ENCODE data around the gene PTCD2.

The PTCD2 gene, protein sequence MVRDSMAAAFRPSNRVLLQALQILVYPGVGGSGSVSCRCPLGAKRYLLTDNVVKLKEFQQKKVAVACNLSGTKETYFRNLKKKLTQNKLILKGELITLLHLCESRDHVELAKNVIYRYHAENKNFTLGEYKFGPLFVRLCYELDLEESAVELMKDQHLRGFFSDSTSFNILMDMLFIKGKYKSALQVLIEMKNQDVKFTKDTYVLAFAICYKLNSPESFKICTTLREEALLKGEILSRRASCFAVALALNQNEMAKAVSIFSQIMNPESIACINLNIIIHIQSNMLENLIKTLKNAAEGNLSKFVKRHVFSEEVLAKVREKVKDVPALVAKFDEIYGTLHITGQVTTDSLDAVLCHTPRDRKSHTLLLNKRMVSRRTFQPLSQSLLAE

DNA sequence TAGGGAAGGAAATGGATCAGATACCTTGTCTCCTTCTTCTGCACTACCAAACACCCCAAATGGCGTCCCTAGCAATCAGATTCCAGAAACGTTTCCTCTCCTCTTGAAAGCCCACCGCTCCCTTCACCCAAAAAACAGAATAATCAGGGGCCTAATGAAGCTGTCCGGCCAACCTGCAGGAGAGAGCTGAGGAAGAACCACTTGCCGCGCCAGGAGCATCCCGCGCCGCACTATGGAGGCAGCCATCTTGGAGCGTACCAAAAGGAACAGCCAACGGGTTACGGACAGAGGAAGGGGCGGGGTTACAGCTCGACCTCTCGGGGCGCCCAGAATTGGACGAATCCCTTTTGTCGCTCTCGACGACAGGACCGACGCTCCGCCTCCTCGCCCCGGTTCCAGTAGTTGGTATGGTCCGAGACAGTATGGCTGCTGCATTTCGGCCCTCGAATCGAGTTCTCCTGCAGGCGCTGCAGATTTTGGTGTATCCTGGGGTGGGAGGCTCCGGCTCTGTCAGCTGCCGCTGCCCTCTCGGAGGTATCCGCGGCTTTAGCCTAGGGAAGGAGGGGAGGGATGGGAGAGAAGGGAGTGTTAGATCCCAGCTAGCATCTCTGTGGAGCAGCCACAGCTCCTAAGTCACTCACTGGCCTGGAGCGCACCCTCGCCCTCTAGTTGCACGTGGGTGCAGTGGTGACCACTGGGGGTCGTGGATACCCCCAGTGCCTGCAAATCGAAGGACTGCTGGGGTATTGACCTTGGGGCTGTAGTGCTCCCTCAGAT lies at the start of gene PTCD2, which contains the start of gene MRPS27:
PTCD2 (plus strand) TSS at position 398 of the 777 bp plus-strand sequence; CDS start at position 408, 10 bp downstream.
MRPS27 (minus strand) TSS at position 265 of the 777 bp plus-strand sequence; CDS start at position 246, 19 bp downstream.
- peak; percentile 85 to 93 (median 91) for DNase-seq (ENCODE audit: low read depth in 3 of 3)

DNA sequence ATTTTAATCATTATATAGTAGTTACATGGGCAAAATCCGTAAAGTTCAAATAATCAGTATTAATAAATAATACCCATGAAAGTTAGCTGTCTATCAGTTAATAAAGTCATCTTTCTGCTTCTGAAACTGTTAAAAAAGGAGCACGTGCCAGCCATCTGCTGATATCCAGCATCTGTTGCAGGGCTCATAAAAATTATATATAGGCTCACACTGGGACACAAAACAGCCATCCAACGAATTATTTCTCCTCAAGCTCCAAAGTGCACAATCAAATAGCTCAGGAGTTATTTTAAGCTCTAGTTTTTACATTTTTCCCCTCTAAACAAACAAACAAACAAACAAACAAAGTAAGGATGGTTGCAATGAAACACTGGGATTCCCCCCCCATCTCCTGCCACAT lies 48.5 kb upstream of the PTCD2 start:
- no peak for DNase-seq (ENCODE audit: low read depth in 3 of 3)

DNA sequence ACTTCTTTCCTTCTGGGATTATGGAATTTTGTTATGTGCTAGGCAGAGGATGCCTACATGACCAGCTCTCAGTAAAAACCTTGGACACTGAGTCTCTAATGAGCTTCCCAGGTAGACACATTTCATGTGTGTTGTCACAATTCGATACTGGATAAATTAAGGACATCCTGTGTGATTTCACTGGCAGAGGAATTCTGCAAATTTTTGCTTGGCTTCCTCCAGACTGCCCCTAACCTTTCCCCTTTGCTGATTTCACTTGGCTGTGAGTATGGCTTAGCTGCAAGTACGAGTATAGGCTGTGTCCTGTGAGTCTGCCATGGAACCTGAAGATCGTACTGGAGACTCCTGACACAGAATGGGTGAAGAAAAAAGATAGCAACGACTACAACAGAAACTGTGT lies 47.8 kb upstream of the PTCD2 start:
- DNase-seq (ENCODE audit: low read depth in 3 of 3), result no peak

DNA sequence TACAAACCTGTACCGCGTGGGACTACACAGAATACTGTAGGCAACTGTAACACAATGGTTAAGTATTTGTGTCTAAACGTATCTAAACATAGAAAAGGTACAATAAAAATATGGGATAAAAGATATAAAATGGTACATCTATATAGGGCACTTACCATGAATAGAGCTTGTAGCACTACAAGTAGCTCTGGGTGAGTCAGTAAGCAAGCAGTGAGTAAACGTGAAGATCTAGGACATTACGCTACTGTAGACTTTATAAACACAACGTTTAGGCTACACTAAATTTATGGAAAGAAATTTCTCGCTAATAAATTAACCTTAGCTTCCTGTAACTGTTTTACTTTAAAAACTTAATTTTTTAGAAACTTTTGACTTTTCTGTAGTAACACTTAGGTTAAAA lies 46.6 kb upstream of the PTCD2 start:
- no peak for DNase-seq (ENCODE audit: low read depth in 3 of 3)

DNA sequence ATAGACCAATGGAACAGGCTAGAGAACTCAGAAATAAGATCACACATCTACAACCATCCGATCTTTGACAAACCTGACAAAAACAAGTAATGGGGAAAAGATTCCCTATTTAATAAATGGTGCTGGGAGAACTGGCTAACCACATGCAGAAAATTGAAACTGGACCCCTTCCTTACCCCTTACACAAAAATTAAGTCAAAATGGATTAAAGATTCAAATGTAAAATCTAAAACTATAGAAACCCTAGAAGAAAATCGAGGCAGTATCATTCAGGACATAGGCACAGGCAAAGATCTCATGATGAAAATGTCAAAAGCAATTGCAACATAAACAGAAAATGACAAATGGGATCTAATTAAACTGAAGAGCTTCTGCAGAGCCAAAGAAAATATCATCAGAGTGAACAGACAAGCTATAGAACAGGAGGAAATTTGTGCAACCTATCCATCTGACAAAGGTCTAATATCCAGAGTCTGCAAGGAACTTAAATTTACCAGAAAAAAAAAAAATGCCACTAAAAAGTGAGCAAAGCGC lies 43.9 kb upstream of the PTCD2 start:
- no peak for DNase-seq (ENCODE audit: low read depth in 3 of 3)

DNA sequence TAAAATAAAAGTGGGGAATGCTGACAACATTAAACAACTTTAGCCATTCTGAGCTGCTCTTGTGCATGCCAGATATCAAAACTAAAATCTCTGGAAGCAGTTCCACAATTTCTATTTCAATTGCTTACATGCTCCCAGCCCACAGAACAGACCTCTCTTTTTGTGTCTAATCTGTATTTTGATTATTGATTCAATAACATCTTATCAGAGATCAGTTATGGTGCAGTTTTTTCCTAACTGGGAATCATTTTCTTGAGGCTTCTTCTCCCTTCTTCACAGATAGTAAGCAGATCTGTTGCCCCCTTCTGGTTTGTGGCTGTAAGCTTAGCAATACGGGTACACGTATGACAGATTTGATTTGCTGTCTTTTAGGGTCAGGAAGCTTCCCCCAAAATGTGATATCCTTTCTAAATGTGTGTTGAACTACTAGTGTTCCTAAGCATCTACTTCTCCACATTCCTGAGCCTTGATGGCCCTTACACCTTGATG lies 39.5 kb upstream of the PTCD2 start:
- no peak for DNase-seq (ENCODE audit: low read depth in 3 of 3)

DNA sequence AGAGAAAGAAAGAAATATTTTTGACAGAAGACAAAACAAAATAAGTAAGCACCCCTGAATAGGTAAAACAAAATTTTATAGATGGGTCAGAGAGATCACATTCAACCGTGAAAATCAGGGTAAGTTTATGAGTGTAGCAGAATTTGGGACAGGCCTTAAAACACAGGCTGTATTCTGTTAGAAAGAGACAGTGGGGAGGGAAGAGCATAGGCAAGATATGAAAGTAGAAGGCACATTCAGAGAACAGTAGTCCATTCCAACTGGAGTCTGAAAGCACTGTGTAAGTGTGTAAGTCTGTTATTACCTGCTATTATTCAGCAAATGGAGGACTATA lies 38.8 kb upstream of the PTCD2 start:
- no peak for DNase-seq (ENCODE audit: low read depth in 3 of 3)

DNA sequence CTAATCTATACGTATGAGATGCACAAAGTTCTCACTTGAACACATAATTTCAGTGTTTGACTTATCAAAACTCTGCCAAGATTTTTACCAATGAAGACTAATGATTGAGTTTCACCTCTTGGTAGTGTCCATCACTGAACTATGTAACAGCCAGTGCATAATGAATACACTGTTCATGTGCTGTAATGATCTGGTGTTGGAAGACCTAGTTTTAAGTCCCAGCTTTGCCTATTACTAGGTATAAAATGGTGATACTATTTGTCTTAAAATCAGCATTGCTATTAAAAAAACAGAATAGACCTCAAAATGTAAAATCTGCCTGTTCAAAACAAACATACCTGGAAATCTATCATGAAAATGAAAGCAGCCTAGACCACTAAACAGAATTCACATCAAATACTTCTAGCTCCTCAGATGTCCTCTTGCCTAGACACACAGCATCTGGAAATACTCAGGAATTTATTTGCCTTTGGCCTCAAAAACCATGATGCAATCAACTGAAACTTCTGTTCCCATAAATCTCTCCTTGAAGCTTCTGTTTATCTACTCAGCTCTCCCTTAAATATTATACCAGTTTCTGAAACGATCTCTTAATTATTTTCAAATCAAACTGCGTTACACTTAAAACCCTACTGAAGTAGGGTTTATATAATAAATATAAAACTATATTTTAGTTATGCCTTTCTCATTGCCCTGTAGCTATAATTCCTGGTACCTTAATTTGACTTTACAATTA lies 38.2 kb upstream of the PTCD2 start:
- no peak for DNase-seq (ENCODE audit: low read depth in 3 of 3)

DNA sequence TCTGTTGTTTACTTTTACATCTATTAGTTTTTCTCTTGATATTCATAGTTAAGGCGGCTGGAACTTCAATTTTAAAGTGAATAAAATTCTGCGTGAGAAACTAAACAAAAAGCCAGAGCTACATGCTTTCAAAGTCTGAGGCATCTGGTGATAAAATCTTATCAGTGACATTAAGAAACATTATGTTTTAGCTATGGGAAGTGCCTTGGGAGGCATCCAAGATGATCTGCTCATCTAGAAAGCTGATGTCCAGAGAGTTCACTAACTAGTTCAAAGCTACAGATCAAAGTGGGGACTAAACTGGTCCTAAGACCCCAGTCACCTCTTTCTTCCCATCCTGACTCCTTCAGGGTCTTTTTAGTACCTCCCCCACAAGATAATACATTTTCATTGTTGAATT lies 37.3 kb upstream of the PTCD2 start:
- no peak for DNase-seq (ENCODE audit: low read depth in 3 of 3)

DNA sequence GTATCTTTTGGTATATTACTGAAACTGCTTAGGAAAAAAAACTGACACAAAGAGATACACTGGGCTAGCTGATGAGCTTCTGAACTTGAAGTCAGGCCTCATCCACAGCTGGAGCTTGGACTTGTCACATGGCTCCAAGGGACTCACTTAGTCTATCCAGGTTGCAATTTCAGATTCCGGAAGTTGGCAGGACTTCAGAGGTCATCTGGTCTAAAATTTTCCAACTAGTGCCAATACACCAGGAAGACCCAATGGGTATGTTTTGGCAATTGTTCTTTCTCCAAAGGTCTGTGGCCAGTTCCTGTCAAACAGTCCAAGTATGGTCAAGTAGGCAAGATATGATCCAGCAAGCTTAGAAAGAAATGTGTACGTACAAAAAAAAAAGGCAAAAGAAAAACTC lies 36.8 kb upstream of the PTCD2 start:
- DNase-seq (ENCODE audit: low read depth in 3 of 3), result no peak

DNA sequence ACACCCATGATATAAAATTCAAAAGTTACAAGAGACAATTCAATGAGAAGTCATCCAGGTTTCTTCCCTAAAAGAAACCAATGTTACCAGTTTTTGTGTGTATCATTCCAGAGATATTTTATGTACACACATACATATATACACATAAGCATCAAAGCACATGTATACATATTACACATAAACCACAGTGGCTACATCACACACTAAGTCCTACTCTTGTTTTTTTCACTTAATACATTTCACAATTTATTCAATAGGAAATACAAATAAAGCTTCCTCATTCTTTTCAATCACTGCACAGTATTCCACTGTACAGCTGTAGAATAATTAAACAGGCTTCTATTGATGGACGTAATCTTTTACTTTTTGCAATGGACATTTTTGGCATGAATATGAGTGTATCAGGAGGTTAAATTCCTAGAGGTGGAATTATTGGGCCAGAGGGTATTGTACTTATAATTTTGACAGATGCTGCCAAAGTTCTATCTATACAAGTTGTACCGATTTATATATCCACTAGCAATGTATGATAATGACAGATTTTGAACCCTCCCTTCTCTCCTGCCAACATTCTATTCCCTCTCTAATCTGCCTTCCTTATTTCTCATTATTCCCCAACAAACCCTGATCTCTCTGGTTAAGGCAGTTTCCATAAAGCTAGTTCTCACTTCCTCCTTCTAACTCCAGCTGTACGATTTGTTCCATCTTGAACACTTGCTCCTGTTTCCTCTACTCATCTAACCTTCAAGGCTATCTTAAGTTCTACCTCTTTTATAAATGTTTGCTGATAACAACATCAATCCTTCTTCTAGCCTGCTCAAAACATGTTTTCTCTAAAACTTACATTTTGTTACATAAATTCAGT lies 35.4 kb upstream of the PTCD2 start:
- no peak for DNase-seq (ENCODE audit: low read depth in 3 of 3)

DNA sequence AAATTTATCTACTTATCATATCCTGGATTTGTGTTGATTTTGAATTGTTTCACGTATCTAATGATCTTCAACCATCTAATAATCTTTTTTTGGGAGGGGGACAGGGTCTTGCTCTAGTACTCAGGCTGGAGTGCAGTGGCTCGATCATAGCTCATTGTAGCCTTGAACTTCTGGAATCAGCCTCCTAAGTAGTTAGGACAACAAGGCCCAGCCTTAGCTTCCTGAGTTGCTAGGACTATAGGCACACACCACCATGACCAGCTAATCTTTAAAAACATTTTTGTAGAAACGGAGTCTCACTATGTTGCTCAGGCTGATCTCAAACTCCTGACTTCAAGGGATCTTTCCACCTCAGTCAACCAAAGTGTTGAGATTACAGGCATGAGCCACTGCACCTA lies 34.8 kb upstream of the PTCD2 start:
- no peak for DNase-seq (ENCODE audit: low read depth in 3 of 3)

DNA sequence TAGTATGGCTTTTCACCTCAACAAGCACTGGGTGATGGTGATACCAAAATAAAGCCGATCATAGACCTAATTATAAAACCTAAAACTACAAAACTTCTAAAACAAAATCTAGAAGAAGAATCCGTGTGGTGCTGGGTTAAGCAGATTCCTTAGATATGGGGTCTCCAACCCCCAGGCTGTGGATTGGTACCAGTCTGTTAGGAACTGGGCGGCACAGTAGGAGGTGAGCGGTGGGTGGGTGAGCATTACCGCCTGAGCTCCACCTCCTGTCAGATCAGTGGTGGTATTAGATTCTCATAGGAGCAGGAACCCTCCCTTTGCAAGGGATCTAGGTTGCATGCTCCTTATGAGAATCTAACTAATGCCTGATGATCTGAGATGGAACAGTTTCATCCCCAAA lies 33.4 kb upstream of the PTCD2 start:
- no peak for DNase-seq (ENCODE audit: low read depth in 3 of 3)

DNA sequence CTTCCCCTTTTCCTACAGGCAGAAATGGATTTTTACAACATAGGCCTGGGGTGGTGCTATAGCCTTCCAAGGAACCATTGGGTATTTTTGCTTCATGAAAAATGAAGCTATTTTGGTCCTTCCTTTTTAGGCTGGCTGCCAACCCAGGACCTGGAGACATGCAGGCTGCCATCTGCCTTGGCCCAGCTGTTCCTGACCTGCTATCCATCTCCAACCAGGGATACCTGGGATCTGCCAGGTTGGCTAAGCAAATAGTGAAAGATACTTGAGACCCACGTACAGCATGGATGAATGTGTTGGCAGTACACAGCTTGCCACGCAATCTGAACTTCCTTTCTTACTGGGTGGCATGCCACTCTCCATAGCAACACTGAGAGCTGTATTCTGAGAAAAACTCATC lies 31.2 kb upstream of the PTCD2 start:
- DNase-seq (ENCODE audit: low read depth in 3 of 3), result no peak

DNA sequence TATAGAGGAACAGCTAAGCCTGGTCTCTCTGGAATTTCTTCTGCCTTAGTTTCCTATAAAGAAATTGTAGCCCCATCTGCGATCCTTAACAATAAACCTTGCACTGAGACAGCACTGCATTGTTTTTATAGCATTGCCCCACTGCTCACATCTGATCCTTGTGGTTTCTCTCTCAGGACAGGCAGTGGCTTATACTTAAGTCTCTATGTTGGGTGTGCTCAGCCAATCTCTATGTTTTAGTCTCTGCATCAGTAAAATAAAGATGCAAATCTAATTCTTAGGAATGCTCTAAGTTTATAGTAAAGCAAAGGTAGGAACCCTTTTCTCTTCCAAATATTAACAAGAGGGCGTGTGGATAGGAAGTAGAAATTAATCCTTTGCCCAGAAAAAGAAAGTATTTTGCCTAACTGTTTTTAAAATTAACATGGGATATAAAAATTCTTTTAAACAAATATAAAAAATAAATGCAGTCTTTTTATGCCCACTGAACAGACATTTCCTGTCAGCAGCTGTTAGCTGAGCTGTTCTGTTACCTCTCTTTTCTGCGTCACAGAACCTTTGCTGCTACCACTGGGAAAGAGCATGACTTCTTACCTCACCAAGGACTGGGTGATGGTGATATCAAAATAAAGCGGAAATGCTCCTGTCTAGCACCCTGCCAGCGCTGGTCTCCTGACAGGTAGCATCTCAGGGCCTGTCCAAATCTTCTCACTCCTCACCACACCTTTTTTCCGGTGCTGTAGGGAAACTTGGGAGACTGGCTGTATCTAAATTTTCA lies 29.6 kb upstream of the PTCD2 start:
- DNase-seq (ENCODE audit: low read depth in 3 of 3), result no peak

DNA sequence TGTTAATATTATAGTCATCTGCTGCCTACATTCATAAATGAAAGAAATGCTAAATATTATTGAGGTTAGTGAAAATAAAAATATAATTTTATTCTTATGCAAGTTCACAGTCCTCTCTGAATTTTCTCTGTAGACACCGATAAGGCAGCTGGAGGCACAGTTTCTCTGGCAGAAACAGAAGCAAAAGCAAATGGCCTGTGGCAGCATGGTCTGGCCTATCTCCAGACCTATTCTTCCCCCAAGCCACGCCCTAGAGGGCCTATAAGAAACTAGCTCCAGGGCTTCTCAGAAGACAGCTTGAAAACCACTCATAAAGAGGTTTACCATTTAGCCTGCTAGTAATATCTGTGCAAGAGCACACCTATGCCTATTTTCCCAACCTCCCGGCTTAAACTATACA lies 28.6 kb upstream of the PTCD2 start:
- no peak for DNase-seq (ENCODE audit: low read depth in 3 of 3)

DNA sequence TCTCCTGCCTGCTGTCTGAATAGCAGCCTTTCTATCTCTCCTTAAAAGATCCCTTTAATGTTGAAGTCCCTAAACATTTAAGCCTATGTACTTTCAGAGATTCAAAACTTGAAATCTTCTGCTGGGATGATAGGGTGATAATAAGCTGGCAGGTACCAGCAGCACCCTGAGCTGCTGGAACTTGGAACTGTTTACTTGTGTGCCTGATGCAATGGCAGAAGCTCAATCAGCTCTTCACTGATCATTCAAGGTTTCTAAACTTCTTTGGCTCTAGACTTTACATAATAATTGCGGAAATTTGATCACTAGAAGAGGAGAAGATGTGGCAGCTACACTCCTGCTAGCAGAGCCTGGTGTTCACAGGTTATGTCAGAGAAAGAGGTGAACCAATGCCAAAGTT lies 27.8 kb upstream of the PTCD2 start:
- no peak for DNase-seq (ENCODE audit: low read depth in 3 of 3)

DNA sequence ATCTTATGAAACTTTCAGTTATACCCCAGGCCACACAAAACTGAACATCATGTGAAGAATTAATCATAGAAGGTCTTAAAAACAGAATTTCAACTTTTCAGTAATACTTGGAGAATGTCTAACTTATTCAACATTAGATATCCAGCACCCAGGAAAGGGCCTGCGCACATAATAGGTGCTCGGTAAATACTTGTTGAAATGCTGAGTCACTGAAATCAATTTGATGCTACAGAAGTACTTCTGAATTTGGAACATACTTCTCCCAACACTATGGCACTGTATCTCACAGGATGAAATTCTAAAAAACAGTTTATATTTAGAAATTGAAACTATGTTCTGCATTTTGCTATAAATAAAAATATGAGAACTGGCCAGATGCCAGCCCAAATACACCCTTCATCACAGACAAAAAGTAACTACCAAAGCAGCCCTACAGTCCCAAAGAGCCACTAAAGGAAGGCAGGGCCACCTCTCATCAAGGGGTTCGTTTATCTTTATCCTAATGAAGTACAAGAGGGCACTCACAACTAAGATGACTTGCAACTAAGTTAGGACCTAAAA lies 26.6 kb upstream of the PTCD2 start:
- DNase-seq (ENCODE audit: low read depth in 3 of 3), result no peak

DNA sequence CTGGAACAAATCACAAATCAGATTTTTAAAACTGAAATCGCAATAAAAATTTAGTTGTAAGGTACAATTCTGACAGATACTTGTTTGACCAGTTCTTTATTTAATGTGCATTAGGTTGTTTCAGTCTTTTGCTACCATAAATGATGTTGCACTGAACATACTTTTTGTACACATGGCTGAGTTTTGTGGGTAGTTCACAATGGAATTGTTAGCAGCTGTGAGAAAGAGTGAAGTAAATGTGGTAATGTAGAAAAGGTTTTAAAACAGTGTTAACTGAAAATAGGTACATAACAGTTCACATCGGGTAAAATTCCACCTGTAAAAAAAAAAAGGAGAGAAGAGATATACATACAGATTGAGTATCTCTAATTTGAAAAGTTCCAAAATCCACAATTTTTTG lies 25.7 kb upstream of the PTCD2 start:
- DNase-seq (ENCODE audit: low read depth in 3 of 3), result no peak

DNA sequence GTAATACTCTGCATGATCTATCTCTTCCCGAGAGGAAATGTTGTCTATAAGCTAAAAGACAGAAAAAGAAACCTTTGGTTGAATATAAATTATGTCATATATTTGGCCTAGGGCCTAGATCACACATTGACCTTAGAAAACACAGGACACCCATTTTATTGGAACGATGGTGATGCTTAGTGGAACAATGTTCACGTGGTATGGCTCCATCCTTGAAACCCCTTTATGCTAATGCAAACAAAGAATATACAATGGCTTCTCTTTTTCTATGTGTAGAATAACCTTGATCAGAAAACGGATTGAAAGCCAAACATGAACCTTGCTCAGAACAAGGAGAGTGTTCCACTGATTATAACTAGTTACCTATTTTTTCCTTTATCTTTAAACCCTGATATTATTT lies 24.6 kb upstream of the PTCD2 start:
- no peak for DNase-seq (ENCODE audit: low read depth in 3 of 3)
